ENCODE measurements around the gene CFAP73.

The CFAP73 gene

DNA sequence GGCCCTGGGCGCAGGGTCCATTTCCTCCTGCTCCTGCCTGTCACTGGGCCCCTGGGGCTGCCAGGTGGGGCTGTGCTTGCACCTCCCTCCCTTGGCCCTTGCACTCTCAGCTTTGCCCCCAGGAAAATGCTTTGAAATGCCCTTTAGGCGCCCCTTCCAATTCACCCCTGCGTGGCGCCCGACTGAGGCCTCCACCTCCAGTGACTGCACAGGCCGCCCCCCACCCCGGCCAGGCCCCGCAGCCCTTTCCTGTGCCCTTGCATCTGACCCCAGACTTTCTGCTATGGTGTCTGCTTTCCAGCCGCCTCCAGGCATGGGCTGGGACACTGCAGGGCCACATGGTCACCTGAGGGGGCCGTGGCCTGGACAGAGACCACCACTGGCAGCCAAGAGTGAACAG, 18.3 kb downstream of the CFAP73 start:
- DNase-seq: no peak

DNA sequence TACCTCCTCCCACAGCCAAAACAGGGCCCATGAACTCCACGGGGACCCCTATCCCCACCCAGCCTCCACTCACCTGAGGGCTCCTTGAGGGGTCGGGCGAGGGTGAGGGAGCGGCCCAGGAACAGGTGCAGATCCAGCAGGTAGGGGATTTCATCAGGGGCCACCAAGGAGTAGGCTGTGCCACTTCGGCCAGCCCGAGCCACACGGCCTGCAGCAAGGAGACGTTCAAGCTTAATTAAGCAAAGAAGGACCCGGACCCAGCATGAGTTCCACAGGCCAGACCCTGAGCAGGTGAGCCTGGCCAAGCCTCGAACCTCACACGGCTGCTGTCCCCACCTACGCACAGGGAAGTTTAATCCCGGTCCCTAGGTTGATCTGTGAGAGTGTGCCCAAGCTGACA, 20.2 kb downstream of the CFAP73 start:
- DNase-seq: no peak

DNA sequence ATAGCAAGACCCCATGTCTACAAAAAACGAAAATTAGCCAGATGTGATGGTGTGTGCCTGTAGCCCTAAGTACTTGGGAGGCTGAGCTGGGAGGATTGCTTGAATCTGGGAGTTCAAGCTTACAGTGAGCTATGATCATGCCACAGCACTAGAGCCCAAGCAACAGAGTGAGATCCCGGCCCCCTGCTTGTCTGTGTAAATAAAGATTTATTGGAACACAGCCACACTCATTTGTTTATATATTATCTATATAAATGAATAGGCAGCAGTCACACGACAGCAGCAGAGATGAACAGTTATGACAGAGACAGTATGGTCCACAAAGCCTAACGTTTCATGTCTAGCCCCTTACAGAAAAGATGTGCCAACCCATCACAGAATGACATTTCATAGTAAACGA, 20.9 kb downstream of the CFAP73 start:
- DNase-seq: no peak

DNA sequence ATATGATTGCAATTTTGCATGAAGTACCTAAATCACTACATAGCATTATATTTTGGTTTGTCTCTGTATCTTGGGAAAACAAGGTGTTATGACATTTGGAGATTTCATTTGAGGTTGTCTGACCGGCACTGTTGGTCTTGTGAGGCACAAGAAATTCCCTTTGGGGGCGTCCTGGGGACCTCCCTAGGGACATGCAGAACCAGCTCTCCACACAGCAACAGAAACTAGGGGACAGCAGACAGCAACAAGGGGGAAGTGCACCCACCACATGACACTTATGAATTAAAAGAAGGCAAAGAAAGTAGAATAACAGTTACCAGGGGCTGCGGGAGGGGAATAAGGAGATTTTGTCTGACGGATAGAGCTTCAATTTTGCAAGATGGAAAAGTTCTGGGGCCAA, 21.4 kb downstream of the CFAP73 start:
- DNase-seq: no peak

DNA sequence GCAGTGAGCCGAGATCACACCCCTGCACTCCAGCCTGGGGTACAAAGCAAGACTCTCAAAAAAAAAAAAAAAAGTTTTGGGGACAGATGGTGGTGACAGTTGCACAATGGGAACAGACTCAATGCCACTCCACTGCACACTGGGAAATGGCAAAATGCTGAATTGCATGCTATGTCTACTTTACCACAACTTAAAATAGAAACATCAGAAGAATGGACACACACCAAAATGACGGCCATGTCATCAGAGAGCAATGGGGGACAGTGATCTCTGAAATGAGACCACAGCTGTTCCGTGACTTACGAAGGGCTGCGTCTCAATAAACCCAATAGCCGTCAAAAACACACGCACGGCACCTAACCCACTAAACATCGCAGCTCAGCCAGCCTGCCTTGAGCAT, 22.0 kb downstream of the CFAP73 start:
- no peak for DNase-seq

DNA sequence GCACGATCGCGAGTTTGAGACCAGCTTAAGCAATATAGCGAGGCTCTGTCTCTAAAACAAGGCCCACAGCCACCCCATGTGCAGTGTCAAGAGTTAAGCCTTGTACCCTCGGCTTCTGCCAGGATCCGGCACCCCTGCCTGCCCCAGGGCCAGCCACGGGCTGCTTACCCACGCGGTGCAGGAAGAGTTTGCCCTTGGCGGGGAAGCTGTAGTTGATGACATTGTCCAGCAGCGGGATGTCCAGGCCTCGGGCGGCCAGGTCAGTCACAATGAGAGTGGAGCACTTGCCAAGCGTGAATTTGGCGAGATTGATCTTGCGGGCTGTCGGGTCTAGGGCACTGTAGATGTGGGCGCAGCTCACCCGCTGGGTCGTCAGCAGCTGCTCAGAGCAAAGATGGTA, 22.7 kb downstream of the CFAP73 start:
- DNase-seq: no peak

DNA sequence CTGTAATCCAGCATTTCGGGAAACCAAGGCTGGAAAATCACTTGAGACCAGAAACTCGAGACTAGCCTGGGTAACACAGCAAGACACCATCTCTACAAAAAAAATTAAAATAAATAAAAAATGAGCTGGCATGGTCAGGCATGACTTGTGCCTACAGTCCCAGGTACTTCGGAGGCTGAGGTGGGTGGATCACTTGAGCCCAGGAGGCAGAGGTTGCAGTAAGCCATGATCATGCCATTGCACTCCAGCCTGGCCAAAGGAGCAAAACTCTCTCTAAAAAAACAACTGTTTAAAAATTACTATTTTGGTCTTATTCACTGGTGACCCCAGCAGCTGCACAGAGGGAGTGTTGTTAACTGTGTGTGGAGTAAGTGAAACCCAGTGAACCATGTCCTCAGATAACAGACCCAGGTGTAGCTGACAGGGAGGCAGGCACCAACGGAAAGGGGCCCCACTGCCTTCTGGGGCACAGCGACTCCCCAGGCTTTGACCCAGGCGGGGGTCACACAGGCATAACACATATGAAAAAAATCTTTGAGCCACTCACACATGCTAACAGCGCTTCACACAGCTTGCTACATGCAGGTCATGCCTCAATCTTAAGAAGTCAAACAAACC, 23.7 kb downstream of the CFAP73 start:
- DNase-seq: no peak

DNA sequence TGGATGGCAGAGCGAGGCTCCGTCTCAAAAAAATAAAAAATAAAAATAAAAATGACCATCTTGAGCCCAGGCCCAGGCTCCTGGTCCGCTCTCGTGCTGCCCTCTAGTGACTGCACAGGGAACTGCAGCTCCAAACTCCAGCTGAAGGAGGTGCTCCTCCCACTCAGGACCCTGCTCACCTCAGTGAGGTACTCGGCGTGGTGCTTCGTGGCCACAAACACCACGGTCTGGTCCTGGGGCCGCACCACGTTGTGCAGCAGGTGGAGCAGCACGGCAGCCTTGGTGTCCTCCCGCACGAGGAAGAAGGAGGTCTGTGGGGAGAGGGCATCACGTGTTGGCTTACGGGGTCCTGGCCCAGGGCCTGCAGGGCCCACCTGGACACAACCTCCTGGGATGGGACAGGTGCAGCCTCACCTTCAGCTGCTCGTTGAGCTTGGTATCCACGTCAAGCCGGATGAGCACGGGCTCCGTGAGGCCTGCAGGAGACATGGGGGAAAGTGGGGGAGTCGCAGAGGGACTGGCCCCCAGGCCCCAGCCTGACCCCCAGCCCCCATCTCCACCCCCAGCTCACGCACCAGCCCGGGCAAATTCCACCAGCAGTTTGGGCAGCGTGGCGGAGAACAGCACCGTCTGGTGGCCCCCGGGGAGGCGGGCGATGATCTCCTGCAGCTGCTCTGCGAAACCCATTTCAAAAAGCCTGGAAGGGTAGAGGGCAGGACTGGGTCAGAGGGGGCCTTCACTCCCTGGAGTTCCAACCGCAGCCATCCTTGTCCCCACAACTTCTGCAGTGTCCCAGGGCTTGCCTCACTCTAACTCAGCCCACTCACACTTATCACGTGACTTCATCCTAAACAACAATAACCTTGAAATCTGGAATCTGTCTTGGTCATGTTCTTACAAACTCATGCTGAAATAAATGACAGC, 25.2 kb downstream of the CFAP73 start:
- peak; percentile 82 for DNase-seq

DNA sequence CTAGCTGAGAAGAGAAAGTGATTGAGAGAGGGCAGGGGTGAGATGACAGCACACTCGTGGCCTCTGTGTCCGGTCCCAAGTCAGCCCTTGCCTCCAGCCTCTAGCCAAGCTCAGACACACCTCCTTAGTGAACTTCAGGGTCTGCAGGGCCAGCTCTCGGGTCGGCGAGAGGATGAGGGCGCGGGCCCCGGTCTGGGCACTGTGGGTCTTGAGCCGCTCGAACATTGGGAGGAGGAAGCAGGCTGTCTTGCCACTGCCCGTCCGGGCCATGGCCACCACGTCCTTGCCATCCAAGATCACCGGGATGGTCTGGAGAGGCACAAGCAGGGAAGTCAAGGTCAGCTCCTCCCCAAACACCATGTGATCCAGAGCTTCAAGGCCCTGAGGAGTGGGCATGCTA, 29.5 kb downstream of the CFAP73 start:
- DNase-seq: no peak

DNA sequence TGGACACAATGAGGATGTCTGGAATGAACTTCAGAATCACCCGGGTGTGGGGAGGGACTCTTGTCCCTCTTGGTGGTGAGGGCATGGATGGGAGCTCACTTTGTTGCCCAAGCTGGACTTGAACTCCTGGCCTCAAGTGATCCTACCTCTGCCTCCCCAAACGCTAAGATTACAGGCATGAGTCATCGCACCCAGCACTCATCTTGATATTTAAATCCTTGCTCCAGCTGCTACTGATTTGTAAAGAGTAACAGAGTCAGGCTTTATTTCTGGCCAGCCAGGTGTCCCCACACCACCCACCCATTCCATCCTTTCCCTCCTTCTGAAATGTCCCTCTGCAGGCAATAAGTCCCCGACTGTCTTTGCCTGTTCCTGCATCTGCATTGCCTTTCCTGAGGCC, 30.8 kb downstream of the CFAP73 start:
- DNase-seq: no peak

DNA sequence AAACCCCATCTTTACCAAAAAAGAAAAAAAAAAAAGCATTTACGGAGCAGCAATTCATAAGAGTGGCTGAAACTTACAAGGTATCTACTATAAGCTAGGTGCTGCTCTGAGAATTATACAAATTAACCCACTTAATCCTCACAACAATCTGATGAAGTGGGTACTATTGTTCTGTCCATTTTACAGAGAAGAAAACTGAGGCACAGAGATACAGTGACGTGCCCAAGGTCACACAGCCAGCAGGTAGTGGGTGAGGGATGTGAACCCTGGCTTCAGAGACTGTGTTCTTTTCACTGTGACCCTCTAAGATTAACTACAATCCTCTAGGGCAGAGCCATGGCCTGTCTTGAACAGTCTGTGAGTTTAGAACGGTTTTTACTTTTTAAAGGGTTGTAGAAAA, 32.5 kb downstream of the CFAP73 start:
- no peak for DNase-seq

DNA sequence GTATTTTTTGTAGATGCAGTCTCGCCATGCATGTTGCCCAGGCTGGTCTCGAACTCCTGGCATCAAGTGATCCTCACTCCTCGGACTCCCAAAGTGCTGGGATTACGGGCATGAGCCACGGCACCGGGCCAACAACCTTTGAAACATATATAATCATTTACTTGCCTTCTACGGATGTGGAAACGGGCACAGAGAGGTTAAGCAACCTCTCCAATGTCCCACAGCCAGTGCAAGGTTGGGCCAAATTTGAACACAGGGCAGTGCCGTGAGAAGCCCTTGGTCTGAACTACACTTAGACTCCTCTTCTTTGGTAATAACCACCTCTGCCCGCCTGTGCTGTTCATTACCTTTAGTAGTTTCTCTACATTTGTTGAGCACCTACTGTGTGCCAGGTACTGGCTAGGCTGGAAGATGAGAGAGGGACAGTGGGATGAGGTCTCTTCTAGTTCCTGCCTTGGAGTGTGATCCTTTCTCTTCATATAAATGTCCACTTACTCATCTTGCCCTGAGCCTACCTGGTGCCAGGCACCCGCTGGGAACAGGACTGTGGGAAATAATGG, 33.6 kb downstream of the CFAP73 start:
- DNase-seq: no peak

DNA sequence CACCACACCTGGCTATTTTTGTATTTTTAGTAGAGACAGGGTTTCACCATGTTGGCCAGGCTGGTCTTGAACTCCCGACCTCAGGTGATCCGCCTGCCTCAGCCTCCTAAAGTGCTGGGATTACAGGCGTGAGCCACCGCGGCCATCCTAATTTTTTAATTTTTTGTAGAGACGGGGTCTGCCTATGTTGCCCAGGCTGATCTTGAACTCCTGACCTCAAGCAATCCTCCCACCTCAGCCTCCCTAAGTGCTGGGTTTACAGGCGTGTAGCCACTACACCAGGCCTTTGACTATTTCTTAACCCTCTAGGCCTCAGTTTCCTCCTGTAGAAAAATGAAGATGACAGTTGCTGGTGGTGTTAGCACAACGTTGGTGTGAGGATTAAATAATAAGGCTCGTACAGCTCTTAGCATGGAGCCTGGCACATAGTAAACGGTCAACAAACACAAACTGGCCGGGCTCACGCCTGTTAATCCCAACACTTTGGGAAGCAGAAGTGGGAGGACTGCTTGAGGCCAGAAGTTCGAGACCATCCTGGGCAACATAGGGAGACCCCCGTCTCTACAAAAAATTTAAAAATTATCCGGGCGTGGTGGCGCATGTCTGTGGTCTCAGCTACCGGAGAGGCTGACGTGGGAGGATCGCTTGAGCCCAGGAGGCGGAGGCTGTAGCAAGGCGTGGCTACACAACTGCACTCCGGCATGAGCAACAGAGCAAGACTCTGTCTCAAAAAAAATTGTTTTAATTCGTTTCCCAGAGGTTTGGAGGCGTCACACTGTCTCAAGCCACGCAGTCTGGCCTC, 34.8 kb downstream of the CFAP73 start:
- DNase-seq: no peak

DNA sequence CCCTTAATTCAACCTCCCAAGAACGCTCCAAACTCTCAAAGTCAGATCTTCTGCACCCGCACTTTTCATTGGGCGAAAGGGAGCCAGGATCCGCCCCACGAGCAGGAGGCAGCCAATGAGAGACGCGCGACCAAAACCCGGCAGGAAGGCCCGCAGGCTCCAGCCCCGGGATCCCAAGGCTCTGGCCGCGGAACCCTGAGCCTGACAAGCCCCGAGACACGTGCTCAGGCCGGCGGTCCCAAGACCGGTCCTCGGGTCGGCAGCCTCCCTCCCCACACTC, 35.3 kb downstream of the CFAP73 start:
- DNase-seq: peak; percentile 97

DNA sequence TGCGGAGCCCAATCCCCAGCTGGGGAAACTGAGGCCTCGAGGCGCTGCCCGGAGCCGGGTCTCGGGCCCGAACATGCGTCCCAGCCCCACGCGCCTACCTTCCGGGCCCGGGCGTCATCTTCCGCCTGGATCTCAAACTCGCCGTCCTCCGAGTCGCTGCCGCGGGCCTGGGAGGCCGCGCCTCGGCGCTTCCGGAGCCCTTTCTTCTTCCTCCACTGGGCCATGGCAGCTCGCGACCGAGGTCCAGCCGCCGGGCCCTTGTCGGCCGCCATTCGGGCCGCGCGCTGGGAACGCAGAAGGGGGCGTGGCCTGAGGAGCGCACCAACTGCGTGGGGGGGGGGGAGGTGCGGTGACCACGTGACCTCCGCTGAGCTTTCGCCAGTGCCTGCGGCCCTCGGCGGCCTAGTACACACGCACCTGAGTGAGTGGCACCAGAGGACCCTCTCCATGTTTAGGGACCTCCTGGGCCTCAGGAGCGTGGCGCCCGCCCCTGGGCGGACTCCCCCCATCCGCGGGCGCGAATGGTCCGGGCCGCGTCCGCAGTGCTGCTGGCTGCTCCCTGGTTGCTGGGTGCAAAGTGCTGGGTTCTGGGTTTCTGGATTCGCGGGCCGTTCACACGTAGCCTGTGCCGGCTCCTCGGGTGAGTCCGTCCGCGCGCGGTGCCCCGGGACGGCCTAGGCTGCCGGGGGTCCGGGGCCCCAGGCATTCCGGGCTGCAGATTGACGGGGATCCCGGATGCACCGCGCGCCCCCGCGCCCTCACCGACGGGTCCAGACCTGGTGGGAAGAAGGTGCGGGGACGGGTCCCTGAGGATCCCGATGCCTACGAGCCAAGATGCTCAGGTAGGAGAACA, 35.9 kb downstream of the CFAP73 start, which contains the start of the genes DDX54 and RITA1:
DDX54 (minus strand) TSS at position 299 of the 853 bp plus-strand sequence; CDS start at position 272, 27 bp downstream.
RITA1 (plus strand) TSS at position 542 of the 853 bp plus-strand sequence. CDS start 1,026 bp downstream, outside the sequence.
- peak; percentile 88 for DNase-seq

DNA sequence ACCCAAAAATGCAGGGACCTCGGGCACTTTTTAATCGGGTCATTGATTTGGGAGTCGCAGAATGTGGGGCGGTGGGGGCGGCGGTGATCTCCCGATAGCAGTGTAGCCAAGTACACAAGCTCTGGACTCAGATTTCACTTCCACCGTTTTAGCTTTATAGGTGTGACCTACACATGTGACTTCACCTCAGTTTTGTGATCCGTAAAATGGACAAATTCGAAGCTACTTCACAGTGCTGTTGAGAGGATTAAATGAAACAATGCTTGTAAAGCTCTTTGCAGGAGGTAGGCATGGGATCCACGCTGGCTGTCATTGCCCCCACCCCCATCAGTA, 36.5 kb downstream of the CFAP73 start:
- DNase-seq: peak; percentile 67

DNA sequence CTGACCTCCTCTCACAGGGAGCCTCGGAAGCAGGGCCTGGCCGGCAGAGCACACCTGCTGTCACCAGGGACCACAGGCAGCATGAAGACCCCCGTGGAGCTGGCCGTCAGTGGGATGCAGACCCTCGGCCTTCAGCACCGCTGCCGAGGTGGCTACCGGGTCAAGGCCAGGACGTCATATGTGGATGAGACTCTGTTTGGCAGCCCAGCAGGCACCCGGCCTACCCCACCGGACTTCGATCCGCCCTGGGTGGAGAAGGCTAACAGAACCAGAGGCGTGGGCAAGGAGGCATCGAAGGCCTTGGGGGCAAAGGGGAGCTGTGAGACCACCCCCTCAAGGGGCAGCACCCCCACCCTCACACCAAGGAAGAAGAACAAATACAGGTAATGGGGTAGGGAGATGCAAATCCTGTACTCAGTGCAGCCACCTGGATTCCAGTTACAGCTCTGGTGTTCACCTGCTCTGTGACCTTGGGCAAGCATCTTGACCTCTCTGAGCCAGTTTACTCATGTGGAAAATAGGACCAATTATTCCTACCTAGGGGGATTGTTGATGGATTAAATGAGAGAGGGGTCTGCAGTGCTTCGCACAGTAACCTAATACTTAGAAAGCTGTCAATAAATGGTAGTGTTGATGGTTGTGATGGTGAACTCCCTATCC, 37.3 kb downstream of the CFAP73 start:
- DNase-seq: no peak

DNA sequence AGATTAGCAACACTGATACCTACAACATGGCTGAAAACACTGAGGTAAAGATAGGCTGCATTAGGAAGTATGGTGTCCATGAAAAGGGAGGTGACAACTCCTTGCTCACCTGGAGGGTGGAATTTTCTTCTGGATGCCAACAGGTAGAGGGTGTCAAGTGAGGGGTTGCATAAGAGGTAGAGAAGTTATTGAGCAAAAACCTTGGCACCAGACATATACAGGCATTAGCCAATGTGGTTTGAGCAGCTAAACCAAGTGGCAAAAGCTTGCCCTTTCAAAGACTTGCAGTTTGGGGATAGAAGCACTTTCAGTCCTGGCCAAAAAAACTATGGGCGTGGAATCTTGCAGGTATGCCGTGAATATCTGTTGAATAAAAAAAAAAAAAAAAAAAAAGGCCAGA, 39.8 kb downstream of the CFAP73 start:
- DNase-seq: no peak

DNA sequence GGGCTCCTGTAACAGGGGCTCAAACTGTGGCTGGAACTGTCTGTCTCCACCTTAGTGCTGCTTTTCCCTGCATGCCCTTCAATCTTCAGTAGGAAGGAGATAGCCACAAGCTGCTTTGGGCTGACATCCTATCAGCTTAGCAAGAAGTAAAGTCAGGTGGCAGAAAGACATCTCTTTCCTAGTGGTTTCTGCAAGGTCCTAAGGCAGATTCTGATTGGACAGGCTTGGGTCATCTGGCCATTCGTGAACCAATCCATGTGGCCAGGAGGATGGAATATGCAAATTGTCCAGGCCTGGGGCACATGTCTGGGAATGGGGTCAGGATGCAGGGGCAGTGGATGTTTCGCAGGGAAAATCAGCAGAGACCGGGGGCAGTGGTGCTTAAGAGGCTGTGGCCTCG, 41.2 kb downstream of the CFAP73 start:
- DNase-seq: peak; percentile 88

DNA sequence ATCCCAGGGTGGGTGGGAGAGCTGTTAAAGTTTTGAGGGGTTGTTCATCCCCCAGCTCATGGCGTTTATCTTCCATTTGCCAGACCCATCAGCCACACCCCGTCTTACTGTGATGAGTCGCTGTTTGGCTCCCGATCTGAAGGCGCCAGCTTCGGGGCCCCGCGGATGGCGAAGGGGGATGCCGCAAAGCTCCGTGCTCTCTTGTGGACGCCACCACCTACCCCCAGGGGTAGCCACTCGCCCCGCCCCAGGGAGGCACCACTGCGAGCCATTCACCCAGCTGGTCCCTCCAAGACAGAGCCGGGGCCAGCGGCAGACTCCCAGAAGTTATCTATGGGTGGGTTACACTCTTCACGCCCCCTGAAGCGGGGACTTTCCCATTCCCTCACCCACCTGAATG, 41.7 kb downstream of the CFAP73 start:
- DNase-seq: peak; percentile 82

DNA sequence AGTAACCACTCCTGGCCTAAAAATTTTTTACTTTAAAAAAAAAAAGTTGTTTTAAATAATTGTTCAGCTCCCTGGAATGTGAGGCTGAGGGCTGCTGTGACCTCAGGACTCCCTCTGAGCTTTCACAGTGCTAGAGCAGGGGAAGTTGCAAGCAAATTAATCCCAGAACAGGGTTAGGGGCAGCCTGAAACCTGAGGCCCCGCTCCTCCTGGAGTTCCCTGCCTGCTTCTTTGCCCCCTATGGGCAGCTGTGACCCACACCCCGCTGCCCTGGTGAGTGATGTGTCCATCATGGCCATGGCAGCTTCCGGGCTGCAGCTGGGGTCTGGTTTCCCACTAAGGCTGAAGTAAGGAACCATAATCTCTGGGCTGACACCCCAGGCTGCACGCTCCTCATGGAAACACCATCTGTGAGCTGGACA, 45.5 kb downstream of the CFAP73 start:
- no peak for DNase-seq

DNA sequence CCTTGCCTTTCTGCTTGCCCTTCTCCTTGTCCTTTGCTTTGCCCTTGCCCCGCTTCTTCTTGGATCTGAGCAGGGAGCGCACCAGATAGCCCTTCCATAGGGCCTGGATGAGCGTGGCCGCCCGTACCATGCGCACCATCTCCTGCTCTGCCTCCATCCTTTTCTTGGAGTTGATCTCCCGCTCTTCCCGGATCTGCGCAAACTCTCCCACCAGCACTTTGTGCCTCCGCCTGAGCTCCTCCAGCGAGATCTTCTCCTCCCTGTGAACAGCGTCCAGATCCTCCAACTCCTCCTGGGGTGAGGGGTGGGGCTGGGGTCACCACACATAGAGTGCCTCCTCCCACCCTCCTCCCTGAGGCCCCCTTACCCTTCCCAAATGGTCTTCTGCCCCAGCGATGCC, 46.1 kb downstream of the CFAP73 start:
- DNase-seq: no peak
